OCI-LY3 (cell line): Measurements from ENCODE around the gene TPGS1.

Source experiments
- H2AFZ ChIP-seq: fragments of 200-600, 300-600 bp; shearing (Covaris generic); 2 replicates; pipeline ENCODE4 v1.6.0; 2014; ENCODE audit warnings: antibody characterized with exemption, low read depth, low read length
- H3K27ac ChIP-seq: fragments of 200-600, 300-600 bp; sonication (generic); 2 replicates; pipeline ENCODE4 v1.5.1; 2014; ENCODE audit warnings: mild to moderate bottlenecking, low read length, moderate library complexity, mixed read lengths
- H3K27me3 ChIP-seq: fragments of 200-600, 300-600 bp; sonication (generic); 2 replicates; pipeline ENCODE4 v1.6.1; 2014; ENCODE audit warnings: low read depth, low read length, mixed read lengths
- H3K36me3 ChIP-seq: fragments of 200-600, 300-600 bp; sonication (generic); replicated peaks from 2 replicates; pipeline ENCODE3; 2014; ENCODE audit warnings: low read depth, low read length, mixed read lengths
- H3K4me1 ChIP-seq: fragments of 300-600, 200-600 bp; sonication (generic); 2 replicates; pipeline ENCODE4 v1.6.1; 2014; ENCODE audit warnings: low read length, mixed read lengths
- H3K4me2 ChIP-seq: fragments of 200-600, 300-600 bp; sonication (generic); 2 replicates; pipeline ENCODE4 v1.6.1; 2014; ENCODE audit warnings: low read length, mixed read lengths
- H3K4me3 ChIP-seq: fragments of 300-600, 200-600 bp; sonication (generic); 2 replicates; pipeline ENCODE4 v1.5.1; 2014; ENCODE audit warnings: antibody characterized with exemption, mild to moderate bottlenecking, low read length, moderate library complexity
- H3K79me2 ChIP-seq: fragments of 300-600, 200-600 bp; shearing (Covaris generic); 2 replicates; pipeline ENCODE4 v1.6.1; 2014; ENCODE audit warnings: mild to moderate bottlenecking, low read length, mixed read lengths
- H3K9ac ChIP-seq: fragments of 300-600, 200-600 bp; shearing (Covaris generic); 2 replicates; pipeline ENCODE4 v1.6.0; 2014; ENCODE audit warnings: mild to moderate bottlenecking, low read length, moderate library complexity
- H3K9me3 ChIP-seq: fragments of 200-600, 300-600 bp; shearing (Covaris generic); 2 replicates; pipeline ENCODE4 v1.6.1; 2014; ENCODE audit warnings: low read length, mixed read lengths; ENCODE audit not compliant: insufficient read depth
- H4K20me1 ChIP-seq: fragments of 200-600, 300-600 bp; sonication (generic); 2 replicates; pipeline ENCODE4 v1.6.1; 2016; ENCODE audit warnings: low read length, mixed read lengths; ENCODE audit not compliant: insufficient read depth
- EZH2phosphoT487 ChIP-seq: fragments of 200-600 bp; shearing (Covaris generic); IDR thresholded peaks from 2 replicates; pipeline ENCODE4 v1.6.1; 2018; ENCODE audit warnings: antibody characterized with exemption, mixed run types, low read depth
- TF ChIP-seq, protein P1 (sequence below): fragments of 200-600, 300-600 bp; sonication (generic); IDR thresholded peaks from 2 replicates; pipeline ENCODE4 v1.5.1; 2014; ENCODE audit warnings: antibody characterized with exemption, low read length, low read depth

The TPGS1 gene

DNA sequence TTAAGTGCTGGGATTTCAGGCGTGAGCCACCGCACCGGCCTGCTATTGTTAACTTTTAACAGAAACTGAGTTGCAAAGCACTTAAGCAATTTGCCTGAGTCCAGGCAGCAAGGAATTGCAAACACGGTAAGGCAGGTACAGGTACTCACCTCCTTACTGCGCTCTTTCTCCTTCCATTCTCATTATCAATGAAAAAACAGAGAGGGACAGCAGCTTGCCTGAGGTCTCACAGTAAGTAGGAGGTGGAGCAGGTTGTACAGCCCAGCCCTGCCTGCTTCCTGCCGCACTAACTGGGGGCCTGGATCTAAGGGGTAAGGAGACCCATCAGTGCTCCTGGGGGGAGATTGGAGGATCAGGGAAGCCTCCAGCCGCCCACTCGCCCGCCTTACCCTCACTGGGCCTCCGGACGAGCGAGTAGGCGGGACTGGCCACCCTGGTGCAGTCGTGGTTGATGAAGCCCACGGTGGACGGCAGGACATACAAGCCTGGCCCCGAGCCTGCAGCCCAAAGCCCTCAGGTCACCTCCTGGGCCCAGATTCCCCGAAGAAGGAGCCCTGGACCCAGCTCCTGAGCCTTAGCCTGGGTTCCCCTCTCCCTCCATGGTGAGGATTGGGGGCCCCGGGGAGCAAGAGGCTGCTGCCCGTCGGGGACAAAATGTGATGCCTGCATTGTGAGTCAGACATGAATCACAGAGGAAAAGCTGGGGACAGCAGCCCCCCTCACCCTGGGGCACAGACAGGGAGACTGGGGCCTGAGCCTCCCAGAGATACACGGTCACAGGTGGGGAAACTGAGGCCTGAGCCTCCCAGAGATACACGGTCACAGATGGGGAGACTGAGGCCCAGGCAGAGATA lies 35.1 kb upstream of the TPGS1 start:
- Histone ChIP-seq H3K27me3 (no peaks in the 10 kb centered on the region), H3K4me2 (no peak overlapping the region), H3K27ac (no peak overlapping the region), H3K9ac (no peak overlapping the region), H3K36me3 (no peaks in the 10 kb centered on the region), H4K20me1 (no peaks in the 10 kb centered on the region), H2AFZ (no peak overlapping the region), H3K9me3 (no peaks in the 10 kb centered on the region), H3K4me1 (no peaks in the 10 kb centered on the region), H3K4me3 (no peak overlapping the region), H3K79me2 (no peaks in the 10 kb centered on the region)
- TF ChIP-seq, protein P1, sequence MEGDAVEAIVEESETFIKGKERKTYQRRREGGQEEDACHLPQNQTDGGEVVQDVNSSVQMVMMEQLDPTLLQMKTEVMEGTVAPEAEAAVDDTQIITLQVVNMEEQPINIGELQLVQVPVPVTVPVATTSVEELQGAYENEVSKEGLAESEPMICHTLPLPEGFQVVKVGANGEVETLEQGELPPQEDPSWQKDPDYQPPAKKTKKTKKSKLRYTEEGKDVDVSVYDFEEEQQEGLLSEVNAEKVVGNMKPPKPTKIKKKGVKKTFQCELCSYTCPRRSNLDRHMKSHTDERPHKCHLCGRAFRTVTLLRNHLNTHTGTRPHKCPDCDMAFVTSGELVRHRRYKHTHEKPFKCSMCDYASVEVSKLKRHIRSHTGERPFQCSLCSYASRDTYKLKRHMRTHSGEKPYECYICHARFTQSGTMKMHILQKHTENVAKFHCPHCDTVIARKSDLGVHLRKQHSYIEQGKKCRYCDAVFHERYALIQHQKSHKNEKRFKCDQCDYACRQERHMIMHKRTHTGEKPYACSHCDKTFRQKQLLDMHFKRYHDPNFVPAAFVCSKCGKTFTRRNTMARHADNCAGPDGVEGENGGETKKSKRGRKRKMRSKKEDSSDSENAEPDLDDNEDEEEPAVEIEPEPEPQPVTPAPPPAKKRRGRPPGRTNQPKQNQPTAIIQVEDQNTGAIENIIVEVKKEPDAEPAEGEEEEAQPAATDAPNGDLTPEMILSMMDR = no peak
- TF ChIP-seq EZH2phosphoT487 = no peak

GRCh38 chr19:474126-475078 lies 32.9 kb upstream of the TPGS1 start:
- Histone ChIP-seq H3K4me2 (no peak overlapping the region), H3K36me3 (no peaks in the 10 kb centered on the region), H3K4me1 (no peaks in the 10 kb centered on the region), H3K27me3 (no peaks in the 10 kb centered on the region), H3K4me3 (no peak overlapping the region), H3K27ac (no peak overlapping the region), H3K9ac (no peak overlapping the region), H3K9me3 (no peaks in the 10 kb centered on the region), H3K79me2 (no peaks in the 10 kb centered on the region), H2AFZ (no peak overlapping the region), H4K20me1 (no peaks in the 10 kb centered on the region)
- no peak for TF ChIP-seq EZH2phosphoT487
- TF ChIP-seq, protein P1 = no peak

DNA sequence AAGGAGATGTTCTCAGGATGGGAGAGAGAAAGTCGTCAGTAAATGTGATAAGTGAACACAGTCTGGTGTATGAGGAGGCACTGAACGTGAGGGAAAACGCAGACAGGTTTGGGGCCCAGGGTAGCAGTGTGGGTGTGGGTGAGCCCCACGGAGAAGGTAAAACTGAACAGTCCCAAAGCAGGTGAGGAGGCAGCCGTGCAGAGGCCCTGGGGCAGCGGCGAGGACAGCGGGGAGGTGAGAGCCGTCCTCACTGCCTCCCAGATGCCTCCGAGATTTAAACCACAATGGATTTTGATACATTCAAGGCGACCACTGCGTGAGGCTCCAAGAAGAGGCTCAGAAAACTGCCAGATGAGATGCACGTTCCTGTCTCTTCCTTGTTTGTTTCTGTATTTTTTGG lies 31.9 kb upstream of the TPGS1 start:
- no peaks in the 10 kb centered on the region for H3K79me2 ChIP-seq
- H4K20me1 ChIP-seq = no peaks in the 10 kb centered on the region
- no peak overlapping the region for H3K9ac ChIP-seq
- TF ChIP-seq, protein P1 = no peak
- TF ChIP-seq EZH2phosphoT487 = no peak
- H3K9me3 ChIP-seq = peaks cover 5% of the 10 kb centered on the region; the same call in 1 of the 2 replicates
- H3K4me2 ChIP-seq = no peak overlapping the region
- H3K36me3 ChIP-seq = no peaks in the 10 kb centered on the region
- no peak overlapping the region for H3K4me3 ChIP-seq
- no peaks in the 10 kb centered on the region for H3K27me3 ChIP-seq
- no peak overlapping the region for H3K27ac ChIP-seq
- H3K4me1 ChIP-seq = no peaks in the 10 kb centered on the region
- H2AFZ ChIP-seq = no peak overlapping the region
